ENCODE measurements around the gene KIAA0825. TPM values are rescaled to one million over a fixed set of nuclear protein-coding genes. Genes with fewer than 3 reads are reported as not detected.
"Not testable (repeated sequence)": the region's sequence is repeated elsewhere in the genome, so short reads cannot be mapped to it uniquely, and the experiment has no call there.

KIAA0825 gene
- total RNA-seq, 2 donors from 2014 or later = 2.6 to 3.0 TPM

- H3K9me3 ChIP-seq (ENCODE audit: control insufficient read depth, low read length, poor library complexity, severe bottlenecking) = no peaks in the 10 kb centered on the region
- no peaks in the 10 kb centered on the region for H3K27me3 Mint-ChIP-seq
- H3K4me3 Mint-ChIP-seq = no peak overlapping the region
- ATAC-seq (no peak), DNase-seq (no peak)
- no peak overlapping the region for H3K27ac Mint-ChIP-seq
- no peaks in the 10 kb centered on the region for H3K36me3 Mint-ChIP-seq (ENCODE audit: low read depth)
- no peaks in the 10 kb centered on the region for H3K4me1 Mint-ChIP-seq
These were observed 257.8 kb downstream of the KIAA0825 start for GRCh38 chr5:94360382-94361130.

GRCh38 chr5:94359880-94360279 is 258.5 kb downstream of the KIAA0825 start:
- Mint-ChIP-seq H3K27ac (no peak overlapping the region), H3K4me3 (no peak overlapping the region), H3K36me3 (ENCODE audit: low read depth) (no peaks in the 10 kb centered on the region), H3K27me3 (no peaks in the 10 kb centered on the region), H3K4me1 (no peaks in the 10 kb centered on the region)
- DNase-seq (no peak), ATAC-seq (no peak)
- H3K9me3 ChIP-seq (ENCODE audit: control insufficient read depth, low read length, poor library complexity, severe bottlenecking) = no peaks in the 10 kb centered on the region

- no peaks in the 10 kb centered on the region for H3K9me3 ChIP-seq (ENCODE audit: control insufficient read depth, low read length, poor library complexity, severe bottlenecking)
- ATAC-seq = no peak
- Mint-ChIP-seq H3K27ac (no peak overlapping the region), H3K27me3 (no peaks in the 10 kb centered on the region), H3K4me1 (no peaks in the 10 kb centered on the region), H3K4me3 (no peak overlapping the region), H3K36me3 (ENCODE audit: low read depth) (no peaks in the 10 kb centered on the region)
- DNase-seq = no peak
These were observed 262.6 kb downstream of the KIAA0825 start for GRCh38 chr5:94355811-94356210.

- DNase-seq; H3K9me3 ChIP-seq (ENCODE audit: control insufficient read depth, low read length, poor library complexity, severe bottlenecking); H3K27ac Mint-ChIP-seq; H3K4me3 Mint-ChIP-seq; H3K36me3 Mint-ChIP-seq (ENCODE audit: low read depth); ATAC-seq; H3K27me3 Mint-ChIP-seq; H3K4me1 Mint-ChIP-seq: not testable (repeated sequence)
These were observed 263.4 kb downstream of the KIAA0825 start for GRCh38 chr5:94354837-94355485.

GRCh38 chr5:94353605-94354004 is 264.8 kb downstream of the KIAA0825 start:
- no peaks in the 10 kb centered on the region for H3K9me3 ChIP-seq (ENCODE audit: control insufficient read depth, low read length, poor library complexity, severe bottlenecking)
- ATAC-seq (no peak), DNase-seq (no peak)
- Mint-ChIP-seq H3K4me3 (no peak overlapping the region), H3K27me3 (no peaks in the 10 kb centered on the region), H3K36me3 (ENCODE audit: low read depth) (no peaks in the 10 kb centered on the region), H3K27ac (no peak overlapping the region), H3K4me1 (no peaks in the 10 kb centered on the region)

GRCh38 chr5:94347130-94347529 is 271.3 kb downstream of the KIAA0825 start:
- no peaks in the 10 kb centered on the region for H3K4me1 Mint-ChIP-seq
- no peaks in the 10 kb centered on the region for H3K9me3 ChIP-seq (ENCODE audit: control insufficient read depth, low read length, poor library complexity, severe bottlenecking)
- H3K4me3 Mint-ChIP-seq = no peak overlapping the region
- no peaks in the 10 kb centered on the region for H3K27me3 Mint-ChIP-seq
- DNase-seq (no peak), ATAC-seq (no peak)
- H3K36me3 Mint-ChIP-seq (ENCODE audit: low read depth) = no peaks in the 10 kb centered on the region
- no peak overlapping the region for H3K27ac Mint-ChIP-seq

GRCh38 chr5:94345257-94345656 is 273.1 kb downstream of the KIAA0825 start:
- H3K9me3 ChIP-seq (ENCODE audit: control insufficient read depth, low read length, poor library complexity, severe bottlenecking) = no peaks in the 10 kb centered on the region
- Mint-ChIP-seq H3K4me3 (no peak overlapping the region), H3K4me1 (no peaks in the 10 kb centered on the region), H3K36me3 (ENCODE audit: low read depth) (no peaks in the 10 kb centered on the region), H3K27ac (no peak overlapping the region), H3K27me3 (no peaks in the 10 kb centered on the region)
- ATAC-seq (no peak), DNase-seq (no peak)

GRCh38 chr5:94337617-94338016 is 280.8 kb downstream of the KIAA0825 start:
- H3K27me3 Mint-ChIP-seq = no peaks in the 10 kb centered on the region
- H3K4me1 Mint-ChIP-seq = no peaks in the 10 kb centered on the region
- H3K36me3 Mint-ChIP-seq (ENCODE audit: low read depth) = no peaks in the 10 kb centered on the region
- no peak overlapping the region for H3K27ac Mint-ChIP-seq
- H3K4me3 Mint-ChIP-seq = no peak overlapping the region
- no peaks in the 10 kb centered on the region for H3K9me3 ChIP-seq (ENCODE audit: control insufficient read depth, low read length, poor library complexity, severe bottlenecking)
- no peak for ATAC-seq
- no peak for DNase-seq

GRCh38 chr5:94335936-94336335 is 282.5 kb downstream of the KIAA0825 start:
- DNase-seq = no peak
- Mint-ChIP-seq H3K4me3 (no peak overlapping the region), H3K4me1 (no peaks in the 10 kb centered on the region), H3K27ac (no peak overlapping the region), H3K36me3 (ENCODE audit: low read depth) (no peaks in the 10 kb centered on the region), H3K27me3 (no peaks in the 10 kb centered on the region)
- ATAC-seq = no peak
- H3K9me3 ChIP-seq (ENCODE audit: control insufficient read depth, low read length, poor library complexity, severe bottlenecking) = no peaks in the 10 kb centered on the region

GRCh38 chr5:94329115-94329514 is 289.3 kb downstream of the KIAA0825 start:
- Mint-ChIP-seq H3K27ac (no peak overlapping the region), H3K36me3 (ENCODE audit: low read depth) (no peaks in the 10 kb centered on the region), H3K27me3 (no peaks in the 10 kb centered on the region), H3K4me3 (no peak overlapping the region), H3K4me1 (no peaks in the 10 kb centered on the region)
- no peaks in the 10 kb centered on the region for H3K9me3 ChIP-seq (ENCODE audit: control insufficient read depth, low read length, poor library complexity, severe bottlenecking)
- ATAC-seq = no peak
- no peak for DNase-seq

GRCh38 chr5:94326586-94326985 is 291.8 kb downstream of the KIAA0825 start:
- no peak for ATAC-seq
- Mint-ChIP-seq H3K36me3 (ENCODE audit: low read depth) (no peaks in the 10 kb centered on the region), H3K4me3 (no peak overlapping the region), H3K27ac (no peak overlapping the region), H3K4me1 (no peaks in the 10 kb centered on the region), H3K27me3 (no peaks in the 10 kb centered on the region)
- DNase-seq = no peak
- H3K9me3 ChIP-seq (ENCODE audit: control insufficient read depth, low read length, poor library complexity, severe bottlenecking) = no peaks in the 10 kb centered on the region

- H3K4me3 Mint-ChIP-seq = no peak overlapping the region
- H3K9me3 ChIP-seq (ENCODE audit: control insufficient read depth, low read length, poor library complexity, severe bottlenecking) = no peaks in the 10 kb centered on the region
- ATAC-seq (no peak), DNase-seq (no peak)
- H3K27ac Mint-ChIP-seq = no peak overlapping the region
- H3K27me3 Mint-ChIP-seq = no peaks in the 10 kb centered on the region
- H3K4me1 Mint-ChIP-seq = no peaks in the 10 kb centered on the region
- no peaks in the 10 kb centered on the region for H3K36me3 Mint-ChIP-seq (ENCODE audit: low read depth)
These were observed 301.2 kb downstream of the KIAA0825 start for GRCh38 chr5:94316916-94317838.

- DNase-seq (no peak), ATAC-seq (no peak)
- no peaks in the 10 kb centered on the region for H3K27me3 Mint-ChIP-seq
- no peaks in the 10 kb centered on the region for H3K4me1 Mint-ChIP-seq
- no peaks in the 10 kb centered on the region for H3K36me3 Mint-ChIP-seq (ENCODE audit: low read depth)
- H3K27ac Mint-ChIP-seq = no peak overlapping the region
- H3K4me3 Mint-ChIP-seq = no peak overlapping the region
- H3K9me3 ChIP-seq (ENCODE audit: control insufficient read depth, low read length, poor library complexity, severe bottlenecking) = no peaks in the 10 kb centered on the region
These were observed 303.8 kb downstream of the KIAA0825 start for GRCh38 chr5:94314460-94315131.
